Muscle layer of duodenum (tissue), 2 donors: Measurements from ENCODE around the gene LIX1L.

Experiments used
- H3K27ac ChIP-seq: one replicate; pipeline ENCODE4 v1.7.0; 2013; ENCODE audit warnings: mild to moderate bottlenecking, low read length
- H3K27me3 ChIP-seq: one replicate; pipeline ENCODE4 v1.7.0; 2013; ENCODE audit warnings: low read depth, mild to moderate bottlenecking, control low read depth, low read length
- H3K36me3 ChIP-seq, 2 donors: one replicate each; pipeline ENCODE4 v1.7.0; 2013; ENCODE audit warnings: low read length in 2 of 2, control low read depth in 1 of 2, mild to moderate bottlenecking in 1 of 2; ENCODE audit not compliant: insufficient read depth in 2 of 2, control insufficient read depth in 1 of 2
- H3K4me1 ChIP-seq, 2 donors: one replicate each; pipeline ENCODE4 v1.7.0; 2013; ENCODE audit warnings: low read length in 2 of 2, mild to moderate bottlenecking in 2 of 2, control low read depth in 1 of 2, moderate library complexity in 1 of 2; ENCODE audit not compliant: insufficient read depth in 2 of 2, control insufficient read depth in 1 of 2
- H3K4me3 ChIP-seq, 2 donors: one replicate each; pipeline ENCODE4 v1.7.0; 2013; ENCODE audit warnings: low read length in 2 of 2, low read depth in 1 of 2, mild to moderate bottlenecking in 1 of 2
- H3K9me3 ChIP-seq, 2 donors: one replicate each; pipeline ENCODE4 v1.7.0; 2013; ENCODE audit warnings: low read length in 2 of 2, control low read depth in 1 of 2, mild to moderate bottlenecking in 1 of 2; ENCODE audit not compliant: control insufficient read depth in 1 of 2
- donor health status: healthy.

The LIX1L gene

DNA sequence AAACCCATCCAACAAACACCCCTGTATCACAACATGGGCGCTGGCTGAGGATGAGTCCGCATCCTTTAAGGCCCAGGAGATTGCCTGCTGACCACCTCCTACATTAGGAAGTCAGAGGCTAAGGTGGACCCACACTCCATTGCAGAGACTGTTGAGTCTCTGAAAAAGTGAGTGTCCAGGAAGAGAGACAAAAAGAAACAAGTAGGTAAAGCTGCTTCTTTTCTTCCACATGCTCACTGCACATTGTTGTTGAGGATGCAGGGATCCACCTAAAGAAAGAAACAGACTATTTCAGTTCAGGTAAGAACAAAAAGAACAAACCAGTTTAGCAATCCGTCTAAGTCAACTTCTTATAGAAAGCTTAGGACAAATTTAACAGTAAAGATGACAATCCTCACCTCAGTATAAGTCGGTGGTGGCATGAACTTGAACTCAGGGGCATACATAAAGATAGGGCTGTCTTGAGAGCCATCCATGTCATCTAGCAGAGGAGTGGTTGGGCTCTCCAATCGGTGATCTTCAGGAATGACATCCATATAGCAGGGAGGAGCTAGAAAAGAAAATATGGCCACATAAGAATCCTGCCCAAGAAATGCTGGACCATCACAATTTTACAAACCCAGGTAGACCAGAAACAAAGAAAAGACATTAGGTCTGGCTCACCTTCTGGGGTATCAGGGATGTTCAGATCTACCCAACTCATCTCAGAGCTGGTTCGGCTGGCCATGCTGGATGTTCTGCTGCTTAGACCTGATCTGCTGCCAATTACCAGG, 36.0 kb upstream of the LIX1L start:
- peak overlapping the region; percentile 99 to 100 for H3K4me3 ChIP-seq
- H3K4me1 ChIP-seq, result peaks cover 14 to 18% of the 10 kb centered on the region in 2 donors
- H3K9me3 ChIP-seq, result no peaks in the 10 kb centered on the region
- H3K27ac ChIP-seq, result peak overlapping the region; percentile 99
- no peaks in the 10 kb centered on the region for H3K27me3 ChIP-seq
- peaks cover 30% of the 10 kb centered on the region in 2 donors for H3K36me3 ChIP-seq

DNA sequence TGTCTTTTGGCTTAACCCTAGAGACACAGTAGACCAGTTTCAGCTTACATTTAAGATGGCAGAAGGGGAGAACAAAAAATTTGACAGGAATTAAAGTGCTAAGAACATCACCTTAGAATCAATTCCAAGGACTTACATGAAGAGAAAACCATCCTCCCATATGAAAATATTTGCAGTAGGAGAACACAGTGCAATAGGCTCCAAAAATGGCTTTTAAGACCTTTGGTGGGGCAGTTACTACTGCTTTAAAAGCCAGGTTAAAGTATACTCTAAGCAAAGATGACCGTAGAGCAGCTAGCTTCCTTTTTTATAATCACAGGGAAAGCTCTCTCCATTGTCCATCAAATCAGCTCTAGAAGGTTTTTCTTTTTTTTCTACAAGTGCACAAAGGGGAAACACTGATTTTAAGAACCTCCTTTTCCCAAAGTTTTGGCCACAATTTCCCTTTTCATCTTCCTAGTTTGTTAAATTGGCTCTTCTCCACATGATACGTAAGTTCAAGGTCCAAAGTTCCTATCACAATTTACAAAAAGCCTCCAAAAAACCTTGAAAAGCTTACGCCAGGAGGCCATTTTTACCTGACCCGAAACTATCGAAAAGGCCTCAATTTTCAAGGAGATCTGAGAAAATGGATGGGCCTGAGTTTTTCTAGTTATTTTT, 35.3 kb upstream of the LIX1L start:
- Histone ChIP-seq H3K4me3 (peak overlapping the region; percentile 99 to 100), H3K4me1 (peaks cover 11 to 12% of the 10 kb centered on the region in 2 donors), H3K9me3 (no peaks in the 10 kb centered on the region), H3K36me3 (peaks cover 30% of the 10 kb centered on the region in 2 donors), H3K27me3 (no peaks in the 10 kb centered on the region), H3K27ac (peak overlapping the region; percentile 99)

DNA sequence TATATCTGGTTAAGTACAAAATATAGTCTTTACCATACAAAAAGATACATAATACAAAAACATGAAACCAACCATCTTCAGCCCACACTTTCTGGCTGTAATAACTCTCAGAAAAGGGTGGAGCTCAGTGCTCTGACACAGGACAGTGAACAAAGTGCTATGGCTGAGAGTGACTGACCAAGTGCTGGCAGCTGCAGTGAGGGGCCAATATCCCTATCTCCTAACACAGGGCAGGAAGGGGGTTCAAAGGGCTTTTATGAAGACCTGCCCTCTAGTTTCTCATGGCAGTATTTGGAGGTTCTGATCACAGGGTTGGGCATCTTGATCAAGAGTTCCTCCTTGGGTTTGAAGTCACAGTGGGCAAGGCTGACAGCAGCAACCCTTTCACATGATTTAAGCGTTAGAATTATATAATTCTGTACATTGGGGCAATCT, 34.7 kb upstream of the LIX1L start:
- peaks cover 30% of the 10 kb centered on the region in 2 donors for H3K36me3 ChIP-seq
- peak overlapping the region; percentile 99 for H3K27ac ChIP-seq
- H3K4me1 ChIP-seq, result peaks cover 8 to 10% of the 10 kb centered on the region in 2 donors
- H3K27me3 ChIP-seq, result no peaks in the 10 kb centered on the region
- H3K9me3 ChIP-seq, result no peaks in the 10 kb centered on the region
- peak overlapping the region; percentile 99 to 100 for H3K4me3 ChIP-seq

- Histone ChIP-seq H3K27ac (peak overlapping the region; percentile 99), H3K27me3 (no peaks in the 10 kb centered on the region), H3K36me3 (peaks cover 30% of the 10 kb centered on the region in 2 donors), H3K4me3 (peak overlapping the region; percentile 99 to 100), H3K4me1 (peaks cover 8 to 10% of the 10 kb centered on the region in 2 donors), H3K9me3 (no peaks in the 10 kb centered on the region)
Observed at GRCh38 chr1:145991735-145992412, 34.1 kb upstream of the LIX1L start.

GRCh38 chr1:145990249-145990855, 32.5 kb upstream of the LIX1L start:
- Histone ChIP-seq H3K9me3 (no peaks in the 10 kb centered on the region), H3K27ac (peak overlapping the region; percentile 6), H3K4me3 (no peak overlapping the region), H3K36me3 (peaks cover 30% of the 10 kb centered on the region in 2 donors), H3K27me3 (no peaks in the 10 kb centered on the region), H3K4me1 (peaks cover 9 to 23% of the 10 kb centered on the region in 2 donors)

- peaks cover 20 to 37% of the 10 kb centered on the region in 2 donors for H3K4me1 ChIP-seq
- H3K27me3 ChIP-seq, result no peaks in the 10 kb centered on the region
- H3K9me3 ChIP-seq, result no peaks in the 10 kb centered on the region
- no peak overlapping the region for H3K27ac ChIP-seq
- H3K4me3 ChIP-seq, result no peak overlapping the region
- H3K36me3 ChIP-seq, result peaks cover 14 to 15% of the 10 kb centered on the region in 2 donors
Observed at GRCh38 chr1:145988773-145989172, 31.0 kb upstream of the LIX1L start.

DNA sequence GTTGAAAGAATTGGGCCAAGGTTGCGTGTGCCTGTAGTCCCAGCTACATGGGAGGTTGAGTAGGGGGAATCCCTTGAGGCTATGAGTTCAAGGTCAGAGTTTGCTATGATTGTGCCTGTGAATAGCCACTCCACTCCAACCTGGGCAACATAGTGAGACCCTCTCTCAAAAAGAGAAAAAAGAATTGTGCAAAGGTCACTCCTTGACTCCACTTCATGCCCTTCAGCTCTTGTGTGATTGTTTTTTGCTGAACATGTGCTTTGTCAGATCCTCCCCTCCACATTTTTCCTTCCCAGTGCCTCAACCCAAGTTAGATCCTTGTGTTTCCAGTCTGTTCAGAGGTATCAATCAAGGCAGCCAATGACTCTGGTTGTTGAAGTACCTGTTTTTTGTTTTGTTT, 30.1 kb upstream of the LIX1L start:
- Histone ChIP-seq H3K4me1 (peaks cover 22 to 40% of the 10 kb centered on the region in 2 donors), H3K36me3 (peaks cover 6% of the 10 kb centered on the region in 2 donors), H3K27me3 (no peaks in the 10 kb centered on the region), H3K9me3 (no peaks in the 10 kb centered on the region), H3K27ac (no peak overlapping the region), H3K4me3 (no peak overlapping the region)

GRCh38 chr1:145986551-145986950, 28.7 kb upstream of the LIX1L start:
- H3K36me3 ChIP-seq, result no peaks in the 10 kb centered on the region
- peak overlapping the region in 1 of 2 donors; percentile 47 for H3K4me3 ChIP-seq
- H3K4me1 ChIP-seq, result peaks cover 25 to 36% of the 10 kb centered on the region in 2 donors
- no peaks in the 10 kb centered on the region for H3K27me3 ChIP-seq
- peak overlapping the region; percentile 75 for H3K27ac ChIP-seq
- H3K9me3 ChIP-seq, result no peaks in the 10 kb centered on the region

DNA sequence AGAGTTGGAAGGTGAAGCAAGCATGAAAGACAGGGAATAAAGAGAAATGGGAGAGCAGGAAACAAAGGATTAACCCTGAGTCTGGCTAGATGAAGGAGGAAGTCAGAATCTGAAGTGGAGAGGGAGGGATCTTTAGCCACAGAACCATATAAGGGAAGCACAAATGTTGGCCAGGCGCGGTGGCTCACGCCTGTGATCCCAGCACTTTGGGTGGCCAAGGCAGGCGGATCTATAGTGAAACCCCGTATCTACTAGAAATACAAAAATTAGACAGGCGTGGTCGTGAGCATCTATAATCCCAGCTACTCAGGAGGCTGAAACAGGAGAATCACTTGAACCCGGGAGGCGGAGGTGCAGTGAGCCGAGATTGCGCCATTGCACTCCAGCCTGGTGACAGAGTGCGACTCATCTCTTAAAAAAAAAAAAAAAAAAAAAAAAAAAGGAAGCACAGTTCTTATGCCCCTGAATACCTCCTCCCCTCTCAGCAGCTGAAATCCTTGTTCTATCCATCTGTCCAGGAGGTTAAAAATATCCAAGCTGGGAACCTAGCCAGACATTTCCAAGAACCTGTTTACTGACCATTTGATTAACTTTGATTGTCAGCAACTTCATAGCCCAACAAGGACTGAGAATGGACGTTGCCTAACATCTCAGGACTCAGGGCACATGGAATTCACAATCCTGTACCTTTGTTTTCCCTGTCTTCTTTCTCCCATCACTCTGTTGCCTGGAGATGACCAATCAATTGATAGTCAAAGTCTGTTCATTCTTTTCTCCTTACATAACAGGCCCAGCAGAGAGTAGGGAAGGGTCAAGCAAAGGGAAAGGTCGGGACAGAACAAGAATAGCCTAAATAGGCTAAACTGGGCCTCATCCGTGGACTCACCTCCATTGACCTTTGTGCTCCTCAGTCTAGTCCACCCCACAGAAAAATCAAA, 28.0 kb upstream of the LIX1L start:
- Histone ChIP-seq H3K4me3 (peak overlapping the region; percentile 30 to 47), H3K4me1 (peaks cover 26 to 42% of the 10 kb centered on the region in 2 donors), H3K27me3 (no peaks in the 10 kb centered on the region), H3K27ac (peak overlapping the region; percentile 88), H3K36me3 (no peaks in the 10 kb centered on the region), H3K9me3 (no peaks in the 10 kb centered on the region)

GRCh38 chr1:145985129-145985501, 27.3 kb upstream of the LIX1L start:
- H3K4me3 ChIP-seq, result peak overlapping the region; percentile 19 to 45
- H3K9me3 ChIP-seq, result no peaks in the 10 kb centered on the region
- H3K27ac ChIP-seq, result peak overlapping the region; percentile 88
- H3K4me1 ChIP-seq, result peaks cover 32 to 42% of the 10 kb centered on the region in 2 donors
- no peaks in the 10 kb centered on the region for H3K36me3 ChIP-seq
- H3K27me3 ChIP-seq, result no peaks in the 10 kb centered on the region
